GM23338 (cell line): ENCODE data around the gene PSMB10.

ENCODE experiments used
- CREB1 ChIP-seq: fragments of 250-450 bp; sonication (Bioruptor Pico); IDR thresholded peaks from 2 replicates; pipeline ENCODE4 v1.5.0; 2020; ENCODE audit warnings: low read depth, mild to moderate bottlenecking, moderate library complexity
- TF ChIP-seq, protein P1 (sequence below), 2 experiments: fragments of 200-600 bp in 1 of 2; sonication (generic) in 1 of 2; conservative IDR thresholded peaks; 2 replicates each; pipeline versions ENCODE4 v1.5.1 to v1.6.1; 2016 to 2017; ENCODE audit warnings: antibody characterized with exemption in 2 of 2, low read depth in 2 of 2, mild to moderate bottlenecking in 2 of 2, moderate library complexity in 1 of 2
- TF ChIP-seq, protein P2 (sequence below): IDR thresholded peaks from 2 replicates; pipeline ENCODE4 v1.6.1; 2016; ENCODE audit warnings: antibody characterized with exemption

- TF ChIP-seq, protein P1, sequence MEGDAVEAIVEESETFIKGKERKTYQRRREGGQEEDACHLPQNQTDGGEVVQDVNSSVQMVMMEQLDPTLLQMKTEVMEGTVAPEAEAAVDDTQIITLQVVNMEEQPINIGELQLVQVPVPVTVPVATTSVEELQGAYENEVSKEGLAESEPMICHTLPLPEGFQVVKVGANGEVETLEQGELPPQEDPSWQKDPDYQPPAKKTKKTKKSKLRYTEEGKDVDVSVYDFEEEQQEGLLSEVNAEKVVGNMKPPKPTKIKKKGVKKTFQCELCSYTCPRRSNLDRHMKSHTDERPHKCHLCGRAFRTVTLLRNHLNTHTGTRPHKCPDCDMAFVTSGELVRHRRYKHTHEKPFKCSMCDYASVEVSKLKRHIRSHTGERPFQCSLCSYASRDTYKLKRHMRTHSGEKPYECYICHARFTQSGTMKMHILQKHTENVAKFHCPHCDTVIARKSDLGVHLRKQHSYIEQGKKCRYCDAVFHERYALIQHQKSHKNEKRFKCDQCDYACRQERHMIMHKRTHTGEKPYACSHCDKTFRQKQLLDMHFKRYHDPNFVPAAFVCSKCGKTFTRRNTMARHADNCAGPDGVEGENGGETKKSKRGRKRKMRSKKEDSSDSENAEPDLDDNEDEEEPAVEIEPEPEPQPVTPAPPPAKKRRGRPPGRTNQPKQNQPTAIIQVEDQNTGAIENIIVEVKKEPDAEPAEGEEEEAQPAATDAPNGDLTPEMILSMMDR (conservative IDR thresholded peaks at IDR 0.05; ENCODE audit: low read depth in 2 of 2), result no peak
- TF ChIP-seq, protein P2, sequence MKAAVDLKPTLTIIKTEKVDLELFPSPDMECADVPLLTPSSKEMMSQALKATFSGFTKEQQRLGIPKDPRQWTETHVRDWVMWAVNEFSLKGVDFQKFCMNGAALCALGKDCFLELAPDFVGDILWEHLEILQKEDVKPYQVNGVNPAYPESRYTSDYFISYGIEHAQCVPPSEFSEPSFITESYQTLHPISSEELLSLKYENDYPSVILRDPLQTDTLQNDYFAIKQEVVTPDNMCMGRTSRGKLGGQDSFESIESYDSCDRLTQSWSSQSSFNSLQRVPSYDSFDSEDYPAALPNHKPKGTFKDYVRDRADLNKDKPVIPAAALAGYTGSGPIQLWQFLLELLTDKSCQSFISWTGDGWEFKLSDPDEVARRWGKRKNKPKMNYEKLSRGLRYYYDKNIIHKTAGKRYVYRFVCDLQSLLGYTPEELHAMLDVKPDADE, result no peak
- TF ChIP-seq CREB1, result no peak
Observed at GRCh38 chr16:67950335-67950843, 13.7 kb upstream of the PSMB10 start.
